Nephron (organoid): ENCODE data around the gene KCNH3.

Experiments used
- H3K27ac Mint-ChIP-seq, 3 experiments: 2 replicates each; pipeline ENCODE4 v1.8.0; 2020; ENCODE audit warnings: mixed read lengths in 3 of 3, mild to moderate bottlenecking in 2 of 3, moderate library complexity in 1 of 3
- H3K27me3 Mint-ChIP-seq: 2 replicates; pipeline ENCODE4 v1.8.0; 2021; ENCODE audit warnings: low read depth, mild to moderate bottlenecking, moderate library complexity, mixed read lengths
- H3K36me3 Mint-ChIP-seq: 2 replicates; pipeline ENCODE4 v1.8.0; 2020; ENCODE audit warnings: low read depth, mixed read lengths
- H3K4me1 Mint-ChIP-seq: 2 replicates; pipeline ENCODE4 v1.8.0; 2020; ENCODE audit warnings: mixed read lengths
- H3K4me3 Mint-ChIP-seq, 3 experiments: 2 replicates each; pipeline ENCODE4 v1.8.0; 2020; ENCODE audit warnings: mild to moderate bottlenecking in 3 of 3, mixed read lengths in 3 of 3, moderate library complexity in 2 of 3
- H3K9me3 Mint-ChIP-seq: 2 replicates; pipeline ENCODE4 v1.8.0; 2020; ENCODE audit warnings: mixed read lengths
- TF ChIP-seq, protein P1 (sequence below), 3 experiments: fragments of 200-600 bp; sonication (generic); IDR thresholded peaks; one replicate each; pipeline ENCODE4 v1.5.0; 2021; ENCODE audit warnings: antibody characterized with exemption in 3 of 3; ENCODE audit not compliant: unreplicated experiment in 3 of 3

Gene KCNH3

GRCh38 chr12:49541140-49541861 lies 2.5 kb downstream of the KCNH3 start:
- H3K4me1 Mint-ChIP-seq: peaks cover 16% of the 10 kb centered on the region
- no peaks in the 10 kb centered on the region for H3K36me3 Mint-ChIP-seq
- H3K9me3 Mint-ChIP-seq: no peaks in the 10 kb centered on the region
- H3K27ac Mint-ChIP-seq: no peak overlapping the region
- H3K27me3 Mint-ChIP-seq: peaks cover 92% of the 10 kb centered on the region
- TF ChIP-seq, protein P1, sequence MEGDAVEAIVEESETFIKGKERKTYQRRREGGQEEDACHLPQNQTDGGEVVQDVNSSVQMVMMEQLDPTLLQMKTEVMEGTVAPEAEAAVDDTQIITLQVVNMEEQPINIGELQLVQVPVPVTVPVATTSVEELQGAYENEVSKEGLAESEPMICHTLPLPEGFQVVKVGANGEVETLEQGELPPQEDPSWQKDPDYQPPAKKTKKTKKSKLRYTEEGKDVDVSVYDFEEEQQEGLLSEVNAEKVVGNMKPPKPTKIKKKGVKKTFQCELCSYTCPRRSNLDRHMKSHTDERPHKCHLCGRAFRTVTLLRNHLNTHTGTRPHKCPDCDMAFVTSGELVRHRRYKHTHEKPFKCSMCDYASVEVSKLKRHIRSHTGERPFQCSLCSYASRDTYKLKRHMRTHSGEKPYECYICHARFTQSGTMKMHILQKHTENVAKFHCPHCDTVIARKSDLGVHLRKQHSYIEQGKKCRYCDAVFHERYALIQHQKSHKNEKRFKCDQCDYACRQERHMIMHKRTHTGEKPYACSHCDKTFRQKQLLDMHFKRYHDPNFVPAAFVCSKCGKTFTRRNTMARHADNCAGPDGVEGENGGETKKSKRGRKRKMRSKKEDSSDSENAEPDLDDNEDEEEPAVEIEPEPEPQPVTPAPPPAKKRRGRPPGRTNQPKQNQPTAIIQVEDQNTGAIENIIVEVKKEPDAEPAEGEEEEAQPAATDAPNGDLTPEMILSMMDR (IDR thresholded peaks at IDR 0.05; ENCODE audit: unreplicated experiment in 3 of 3): no peak
- H3K4me3 Mint-ChIP-seq: peak overlapping the region; percentile 1 to 47 (median 9)

GRCh38 chr12:49541911-49542505 lies 3.2 kb downstream of the KCNH3 start:
- H3K4me3 Mint-ChIP-seq: peak overlapping the region in 2 of 3 experiments; percentile 22 to 36
- TF ChIP-seq, protein P1 (IDR thresholded peaks at IDR 0.05; ENCODE audit: unreplicated experiment in 3 of 3): no peak
- H3K27ac Mint-ChIP-seq: no peak overlapping the region
- H3K4me1 Mint-ChIP-seq: peaks cover 13% of the 10 kb centered on the region
- no peaks in the 10 kb centered on the region for H3K36me3 Mint-ChIP-seq
- H3K9me3 Mint-ChIP-seq: no peaks in the 10 kb centered on the region
- H3K27me3 Mint-ChIP-seq: peaks cover 89% of the 10 kb centered on the region

DNA sequence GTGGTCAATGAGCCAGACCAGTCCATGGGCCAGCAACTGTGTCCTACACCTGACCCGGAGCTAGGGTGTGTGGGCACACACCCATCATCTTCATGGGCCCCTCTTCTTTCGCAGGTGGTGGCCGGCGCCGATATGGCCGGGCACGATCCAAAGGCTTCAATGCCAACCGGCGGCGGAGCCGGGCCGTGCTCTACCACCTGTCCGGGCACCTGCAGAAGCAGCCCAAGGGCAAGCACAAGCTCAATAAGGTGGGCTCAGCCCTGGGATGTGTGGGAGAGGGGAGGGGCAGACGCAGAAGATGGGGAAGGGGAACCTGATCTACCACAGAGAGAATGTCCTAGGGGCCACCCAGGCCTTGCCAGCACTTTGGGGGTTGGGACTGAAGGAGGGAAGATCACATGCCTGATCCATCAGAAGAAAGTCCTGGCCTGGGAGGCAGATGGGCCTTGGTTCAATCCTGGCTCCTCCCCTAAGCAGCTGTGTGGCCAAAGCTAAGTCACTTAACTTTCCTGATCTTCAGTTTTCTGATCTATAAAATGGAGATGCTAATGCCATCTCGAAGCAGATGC lies 3.8 kb downstream of the KCNH3 start:
- no peaks in the 10 kb centered on the region for H3K36me3 Mint-ChIP-seq
- TF ChIP-seq, protein P1 (IDR thresholded peaks at IDR 0.05; ENCODE audit: unreplicated experiment in 3 of 3): no peak
- peaks cover 9% of the 10 kb centered on the region for H3K4me1 Mint-ChIP-seq
- H3K27me3 Mint-ChIP-seq: peaks cover 89% of the 10 kb centered on the region
- H3K4me3 Mint-ChIP-seq: peak overlapping the region in 1 of 3 experiments; percentile 23
- no peaks in the 10 kb centered on the region for H3K9me3 Mint-ChIP-seq
- H3K27ac Mint-ChIP-seq: no peak overlapping the region

DNA sequence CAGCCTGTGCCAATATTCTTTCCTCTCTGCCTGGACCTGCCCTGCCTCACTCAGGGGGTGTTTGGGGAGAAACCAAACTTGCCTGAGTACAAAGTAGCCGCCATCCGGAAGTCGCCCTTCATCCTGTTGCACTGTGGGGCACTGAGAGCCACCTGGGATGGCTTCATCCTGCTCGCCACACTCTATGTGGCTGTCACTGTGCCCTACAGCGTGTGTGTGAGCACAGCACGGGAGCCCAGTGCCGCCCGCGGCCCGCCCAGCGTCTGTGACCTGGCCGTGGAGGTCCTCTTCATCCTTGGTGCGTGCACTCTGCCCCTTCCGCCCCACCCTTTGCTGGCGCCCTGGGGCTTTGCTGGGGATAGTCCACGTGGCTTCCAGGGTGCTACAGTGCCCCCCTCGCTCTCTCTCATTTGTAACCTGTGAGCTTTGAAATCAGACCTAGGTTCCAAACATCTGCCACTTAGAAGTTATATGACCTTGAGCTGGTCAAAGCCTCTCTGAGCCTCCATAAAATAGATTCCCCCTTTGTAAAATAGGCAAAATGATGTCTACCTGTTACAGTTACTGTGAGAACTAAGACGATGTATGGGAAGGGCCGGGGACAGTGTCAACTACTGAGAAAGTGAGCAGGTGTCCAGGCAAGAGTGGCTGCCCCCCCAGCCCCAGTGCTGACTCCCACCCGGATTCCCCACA lies 4.5 kb downstream of the KCNH3 start:
- H3K9me3 Mint-ChIP-seq: no peaks in the 10 kb centered on the region

GRCh38 chr12:49543914-49544815 lies 5.3 kb downstream of the KCNH3 start:
- H3K27ac Mint-ChIP-seq: no peak overlapping the region
- H3K27me3 Mint-ChIP-seq: peaks cover 95% of the 10 kb centered on the region
- H3K36me3 Mint-ChIP-seq: no peaks in the 10 kb centered on the region
- TF ChIP-seq, protein P1 (IDR thresholded peaks at IDR 0.05; ENCODE audit: unreplicated experiment in 3 of 3): no peak
- H3K4me1 Mint-ChIP-seq: peaks cover 12% of the 10 kb centered on the region
- H3K4me3 Mint-ChIP-seq: no peak overlapping the region
- no peaks in the 10 kb centered on the region for H3K9me3 Mint-ChIP-seq

More for the DNA sequence above, 4.5 kb downstream of the KCNH3 start:
- Mint-ChIP-seq H3K27ac (no peak overlapping the region), H3K36me3 (no peaks in the 10 kb centered on the region), H3K4me3 (no peak overlapping the region), H3K4me1 (peaks cover 12% of the 10 kb centered on the region), H3K27me3 (peaks cover 89% of the 10 kb centered on the region)
- TF ChIP-seq, protein P1 (IDR thresholded peaks at IDR 0.05; ENCODE audit: unreplicated experiment in 3 of 3): no peak
